Inferior parietal cortex (tissue), 1 donor: ENCODE data around the gene TSPAN5.

ENCODE experiments used
- DNase-seq: peaks from one replicate; pipeline ENCODE4 v3.0.0-alpha.2; 2016; ENCODE audit errors: extremely low spot score

Gene TSPAN5

GRCh38 chr4:98673288-98673644, 14.9 kb upstream of the TSPAN5 start:
- no peak for DNase-seq

DNA sequence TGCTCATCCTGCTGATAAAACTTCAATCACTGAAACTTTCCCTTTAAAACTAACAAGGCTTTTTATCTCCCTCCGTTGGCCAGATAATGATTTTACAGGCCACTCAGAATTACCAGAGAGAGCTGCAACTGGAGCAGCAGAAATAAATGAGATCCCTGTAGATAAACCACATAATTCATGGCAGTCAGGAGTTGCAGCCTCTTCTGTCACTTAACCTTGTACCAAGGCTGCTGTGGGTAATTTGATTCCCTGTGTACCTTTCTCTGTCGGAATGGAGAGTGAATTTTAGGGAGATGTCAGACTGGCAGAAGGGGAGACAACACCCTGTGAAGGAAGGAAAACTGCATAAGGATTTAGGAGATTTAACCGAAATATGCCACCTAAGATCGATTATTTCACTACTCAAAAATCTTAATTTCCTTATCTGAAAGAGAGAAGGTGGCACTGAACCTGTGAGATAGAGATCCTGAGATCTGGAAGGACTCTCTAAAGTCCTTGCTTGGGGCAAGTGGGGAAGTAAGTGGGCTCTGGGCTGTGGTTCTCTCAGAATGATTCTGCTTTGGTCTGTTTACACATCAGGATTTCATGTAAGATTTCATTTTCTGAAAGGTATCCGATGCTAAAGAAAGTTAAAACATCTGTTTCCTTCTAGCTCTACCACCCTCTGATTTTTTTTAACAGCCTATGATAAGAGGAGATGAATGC, 14.3 kb upstream of the TSPAN5 start:
- no peak for DNase-seq

DNA sequence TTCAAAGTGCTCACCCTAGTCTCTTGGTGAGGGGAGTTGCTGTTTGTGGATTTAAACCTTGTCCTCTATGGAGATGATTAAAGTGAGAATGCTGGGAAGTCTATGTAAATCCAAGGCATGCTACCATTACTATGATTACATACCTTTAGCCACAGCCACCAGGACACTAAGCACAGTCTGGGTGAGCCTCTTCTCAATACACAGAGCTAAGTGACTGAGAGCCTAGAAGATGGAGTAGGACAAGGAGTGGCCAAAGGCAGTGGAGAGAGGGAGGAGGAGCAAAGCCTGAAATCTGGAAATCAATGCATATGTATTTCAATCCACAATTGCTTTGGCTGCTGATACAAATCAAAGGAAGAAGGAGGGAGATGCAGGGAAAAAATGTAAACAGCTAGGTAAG, 12.7 kb upstream of the TSPAN5 start:
- DNase-seq: no peak

GRCh38 chr4:98670186-98670585, 11.8 kb upstream of the TSPAN5 start:
- DNase-seq: no peak

- DNase-seq: no peak
Measured at GRCh38 chr4:98669577-98669976, 11.2 kb upstream of the TSPAN5 start.

- no peak for DNase-seq
Measured at GRCh38 chr4:98664959-98665358, 6.5 kb upstream of the TSPAN5 start.

GRCh38 chr4:98663226-98664006, 5.0 kb upstream of the TSPAN5 start:
- DNase-seq: no peak

GRCh38 chr4:98662626-98663225, 4.3 kb upstream of the TSPAN5 start:
- no peak for DNase-seq

- no peak for DNase-seq
Measured at GRCh38 chr4:98662055-98662453, 3.6 kb upstream of the TSPAN5 start.

DNA sequence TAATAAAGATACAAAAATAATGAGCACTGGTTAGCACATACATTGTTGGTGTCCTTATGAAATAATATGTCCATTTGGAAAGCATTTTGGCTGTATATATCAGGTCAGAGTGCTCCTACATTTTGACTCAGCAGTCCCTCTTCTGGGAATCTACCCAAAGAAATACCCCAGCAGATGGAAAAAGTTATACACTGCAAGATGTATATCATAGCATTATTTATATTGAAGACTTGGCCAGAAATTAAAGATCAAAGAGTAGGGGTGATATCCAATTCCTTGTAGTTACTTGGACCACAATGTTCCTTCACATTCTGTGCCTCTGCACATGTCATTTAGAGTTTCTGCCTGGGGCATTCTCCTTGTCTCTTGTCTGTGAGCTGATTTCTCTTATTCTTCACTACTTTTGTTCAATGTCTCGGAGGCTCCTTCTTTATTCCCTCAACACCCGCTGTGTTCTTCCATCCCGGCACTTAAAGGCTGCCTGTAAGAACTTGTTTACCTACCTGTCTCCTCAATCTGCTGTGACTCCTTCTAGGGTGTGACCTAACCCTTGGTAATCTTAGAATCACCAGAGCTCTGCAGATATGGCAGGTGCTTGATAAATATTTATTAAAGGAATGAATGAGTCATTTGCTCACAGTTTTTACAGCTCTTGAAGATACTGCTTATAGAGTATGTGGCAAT, 3.1 kb upstream of the TSPAN5 start:
- no peak for DNase-seq

GRCh38 chr4:98659741-98660462, 1.5 kb upstream of the TSPAN5 start:
- peak; percentile 25 for DNase-seq

GRCh38 chr4:98659106-98659592, 738 bp upstream of the TSPAN5 start:
- peak; percentile 43 for DNase-seq

- DNase-seq: peak; percentile 72
Measured at GRCh38 chr4:98657531-98658286, 702 bp downstream of the TSPAN5 start.

GRCh38 chr4:98656886-98657285, 1.5 kb downstream of the TSPAN5 start:
- no peak for DNase-seq

GRCh38 chr4:98656443-98656842, 2.0 kb downstream of the TSPAN5 start:
- no peak for DNase-seq

GRCh38 chr4:98653890-98654867, 4.2 kb downstream of the TSPAN5 start:
- DNase-seq: no peak

DNA sequence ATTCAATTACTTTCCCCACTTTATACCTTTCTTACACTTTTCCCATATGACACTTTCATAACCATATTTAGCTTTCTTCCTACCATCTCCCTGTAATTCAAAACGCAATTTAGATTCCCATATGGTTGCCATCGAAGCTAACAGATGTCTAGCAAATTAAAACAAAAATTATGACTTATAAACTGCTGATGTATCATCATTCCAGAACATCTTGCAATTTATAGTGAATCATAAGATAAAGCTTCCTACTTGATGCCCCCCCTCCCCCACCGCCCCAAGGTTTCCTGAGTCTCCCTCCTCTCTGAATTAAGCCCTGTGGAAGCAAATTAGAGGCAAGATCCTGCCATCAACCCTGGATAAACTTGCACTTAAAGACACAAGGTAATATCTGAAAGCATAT, 5.4 kb downstream of the TSPAN5 start:
- DNase-seq: no peak

GRCh38 chr4:98648602-98649001, 9.8 kb downstream of the TSPAN5 start:
- DNase-seq: no peak

DNA sequence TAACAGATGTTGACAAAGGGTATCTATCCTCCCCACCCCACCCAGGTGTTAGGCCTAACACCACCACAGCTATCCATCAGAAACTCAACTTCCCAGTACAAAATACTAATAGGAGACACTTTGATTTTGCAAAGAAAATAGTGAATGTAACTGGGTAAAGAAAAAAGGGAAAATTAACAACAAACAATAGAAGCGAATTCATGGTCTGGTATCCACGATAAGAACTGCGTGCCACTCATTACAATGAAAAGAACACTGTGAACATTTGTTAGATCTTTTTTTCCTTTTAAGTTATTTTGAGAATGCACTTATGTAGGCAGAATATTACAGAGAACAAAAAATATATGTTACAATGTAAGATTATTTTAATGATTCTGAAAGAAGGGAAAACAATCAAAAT, 12.0 kb downstream of the TSPAN5 start:
- no peak for DNase-seq

DNA sequence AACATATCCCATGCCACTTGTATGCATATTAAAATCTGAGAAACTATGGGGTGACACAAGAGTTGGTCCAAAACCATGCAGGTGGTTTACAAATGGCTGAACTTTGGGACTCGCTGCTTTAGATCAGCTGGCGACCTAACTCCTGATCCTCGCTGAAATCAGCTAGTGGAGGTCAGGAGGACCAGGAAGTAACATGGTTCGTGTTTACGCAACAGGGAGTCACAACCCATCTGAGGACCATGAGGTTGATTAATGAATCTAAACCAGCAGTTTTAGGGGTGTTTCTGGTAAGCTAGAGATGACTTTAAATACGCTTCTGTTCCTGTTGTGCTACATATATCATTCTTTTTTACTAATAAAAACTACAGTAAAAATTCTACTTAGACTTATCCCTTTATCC, 12.9 kb downstream of the TSPAN5 start:
- DNase-seq: no peak
